GM23248 (cell line): Measurements from ENCODE around the gene PRKCQ.

Source experiments
- EZH2 ChIP-seq: fragments of 200-600 bp; sonication (generic); IDR thresholded peaks from 2 replicates; pipeline ENCODE4 v1.6.1; 2018; ENCODE audit warnings: antibody characterized with exemption, mild to moderate bottlenecking; ENCODE audit not compliant: insufficient read depth, poor library complexity, severe bottlenecking
- EZH2phosphoT487 ChIP-seq: fragments of 200-600 bp; sonication (generic); IDR thresholded peaks from 2 replicates; pipeline ENCODE4 v1.6.1; 2018; ENCODE audit warnings: antibody characterized with exemption, moderate library complexity, mild to moderate bottlenecking, low read depth; ENCODE audit not compliant: insufficient read depth

DNA sequence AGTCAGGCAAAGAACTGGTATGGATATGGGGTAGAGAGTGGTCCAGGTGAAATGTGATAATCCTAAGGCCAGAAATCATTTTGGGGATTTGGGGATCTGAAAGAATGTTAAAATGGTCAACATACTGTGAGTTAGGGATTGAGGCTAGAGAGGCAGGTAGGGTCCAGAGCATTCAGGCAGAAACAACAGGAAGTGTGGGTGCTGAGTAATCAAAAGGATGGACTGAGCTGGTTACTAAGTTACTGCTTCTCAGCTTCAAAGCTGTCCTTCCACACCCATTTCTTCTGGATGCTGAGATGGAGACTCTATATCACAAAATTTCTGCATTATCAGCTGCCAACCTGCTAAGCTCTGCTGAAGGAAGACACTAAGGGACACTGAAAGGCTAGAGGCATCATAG, 30.6 kb upstream of the PRKCQ start:
- TF ChIP-seq EZH2, result no peak
- no peak for TF ChIP-seq EZH2phosphoT487
